Measurements from ENCODE around the gene SLC10A4.
"Not testable (repeated sequence)": the region's sequence is repeated elsewhere in the genome, so short reads cannot be mapped to it uniquely, and the experiment has no call there.

Gene SLC10A4

GRCh38 chr4:48483006-48483776 lies at the start of gene SLC10A4:
SLC10A4 (plus strand) TSS chr4:48483343; CDS start chr4:48483562, 219 bp downstream.
- DNase-seq (ENCODE audit: low spot score) (no peak), FAIRE-seq (no peak)

- DNase-seq (ENCODE audit: low spot score) = no peak
- FAIRE-seq = no peak
These were observed 46.8 kb upstream of the SLC10A4 start for GRCh38 chr4:48436318-48436717.

- FAIRE-seq (no peak), DNase-seq (ENCODE audit: low spot score) (no peak)
These were observed 43.2 kb upstream of the SLC10A4 start for GRCh38 chr4:48439988-48440387.

- FAIRE-seq; DNase-seq (ENCODE audit: low spot score): not testable (repeated sequence)
These were observed 42.2 kb upstream of the SLC10A4 start for GRCh38 chr4:48440914-48441313.

GRCh38 chr4:48445704-48446103 lies 37.4 kb upstream of the SLC10A4 start:
- no peak for DNase-seq (ENCODE audit: low spot score)
- peak; percentile 81 for FAIRE-seq

GRCh38 chr4:48446642-48447041 lies 36.5 kb upstream of the SLC10A4 start:
- FAIRE-seq (no peak), DNase-seq (ENCODE audit: low spot score) (no peak)

- no peak for FAIRE-seq
- no peak for DNase-seq (ENCODE audit: low spot score)
These were observed 34.0 kb upstream of the SLC10A4 start for GRCh38 chr4:48449151-48449550.

GRCh38 chr4:48450740-48451139 lies 32.4 kb upstream of the SLC10A4 start:
- no peak for DNase-seq (ENCODE audit: low spot score)
- no peak for FAIRE-seq

- FAIRE-seq; DNase-seq (ENCODE audit: low spot score): not testable (repeated sequence)
These were observed 31.5 kb upstream of the SLC10A4 start for GRCh38 chr4:48451656-48452055.

- DNase-seq (ENCODE audit: low spot score) (no peak), FAIRE-seq (no peak)
These were observed 28.6 kb upstream of the SLC10A4 start for GRCh38 chr4:48454591-48454990.

- no peak for DNase-seq (ENCODE audit: low spot score)
- no peak for FAIRE-seq
These were observed 22.1 kb upstream of the SLC10A4 start for GRCh38 chr4:48461000-48461399.

GRCh38 chr4:48462363-48462762 lies 20.8 kb upstream of the SLC10A4 start:
- DNase-seq (ENCODE audit: low spot score) = no peak
- FAIRE-seq = no peak

GRCh38 chr4:48467442-48467841 lies 15.7 kb upstream of the SLC10A4 start:
- FAIRE-seq (no peak), DNase-seq (ENCODE audit: low spot score) (no peak)

GRCh38 chr4:48467891-48468290 lies 15.3 kb upstream of the SLC10A4 start:
- DNase-seq (ENCODE audit: low spot score) = no peak
- no peak for FAIRE-seq

- FAIRE-seq (no peak), DNase-seq (ENCODE audit: low spot score) (no peak)
These were observed 13.0 kb upstream of the SLC10A4 start for GRCh38 chr4:48470137-48470536.

GRCh38 chr4:48470570-48470969 lies 12.6 kb upstream of the SLC10A4 start:
- DNase-seq (ENCODE audit: low spot score) = no peak
- FAIRE-seq = no peak

- DNase-seq (ENCODE audit: low spot score) (no peak), FAIRE-seq (no peak)
These were observed 10.3 kb upstream of the SLC10A4 start for GRCh38 chr4:48472794-48473193.

- no peak for DNase-seq (ENCODE audit: low spot score)
- FAIRE-seq = no peak
These were observed 7.4 kb upstream of the SLC10A4 start for GRCh38 chr4:48475770-48476169.

GRCh38 chr4:48478273-48478672 lies 4.9 kb upstream of the SLC10A4 start:
- DNase-seq (ENCODE audit: low spot score) (no peak), FAIRE-seq (no peak)

GRCh38 chr4:48481581-48481980 lies 1.6 kb upstream of the SLC10A4 start:
- no peak for FAIRE-seq
- no peak for DNase-seq (ENCODE audit: low spot score)

GRCh38 chr4:48483777-48484493 lies 792 bp downstream of the SLC10A4 start:
- DNase-seq (ENCODE audit: low spot score) (no peak), FAIRE-seq (no peak)

- DNase-seq (ENCODE audit: low spot score) (no peak), FAIRE-seq (no peak)
These were observed 1.5 kb downstream of the SLC10A4 start for GRCh38 chr4:48484494-48485168.

All from RCC 7860 (cell line).